ENCODE data around the gene C3orf18. TPM values are rescaled to one million over a fixed set of nuclear protein-coding genes. Genes with fewer than 3 reads are reported as not detected.

The C3orf18 gene
- total RNA-seq, 1 donor from 2014 or later, result 7.2 TPM

- Histone ChIP-seq H3K4me2 (ENCODE audit: low read length) (peak within 1 kb of the TSS; percentile 87), H3K9me3 (ENCODE audit: insufficient read depth, low read depth, low read length) (no peaks in the 10 kb centered on the region), H3K4me1 (ENCODE audit: insufficient read depth, low read length) (peaks cover 5% of the 10 kb centered on the region), H3K79me2 (ENCODE audit: insufficient read depth, low read length) (peaks cover 9% of the 10 kb centered on the region), H3K27ac (ENCODE audit: low read depth, low read length) (peak within 1 kb of the TSS; percentile 85), H3K4me3 (ENCODE audit: insufficient read depth, low read depth, low read length) (peak within 1 kb of the TSS; percentile 98), H4K20me1 (ENCODE audit: insufficient read depth, low read length) (no peaks in the 10 kb centered on the region), H3K27me3 (ENCODE audit: insufficient read depth, low read length) (no peaks in the 10 kb centered on the region), H3K36me3 (ENCODE audit: insufficient read depth, low read length) (no peaks in the 10 kb centered on the region), H2AFZ (ENCODE audit: low read depth, low read length) (peak within 1 kb of the TSS; percentile 89), H3K9ac (ENCODE audit: low read length) (peak within 1 kb of the TSS; percentile 98)
- H3K36me3 Mint-ChIP-seq (ENCODE audit: low read depth, unreplicated experiment), result peaks cover 7% of the 10 kb centered on the region
- peaks cover 6% of the 10 kb centered on the region for H3K27me3 Mint-ChIP-seq (ENCODE audit: low read depth, unreplicated experiment)
- FAIRE-seq (no peak), DNase-seq (ENCODE audit: low read depth) (peak; percentile 84)
- TF ChIP-seq EZH2 (IDR thresholded peaks at IDR 0.05; ENCODE audit: insufficient read depth, low read length), result no peak
- TF ChIP-seq CTCF (IDR thresholded peaks at IDR 0.05; ENCODE audit: insufficient read depth, low read depth, low read length), result no peak
- H3K9me3 Mint-ChIP-seq (ENCODE audit: unreplicated experiment), result no peaks in the 10 kb centered on the region
- H3K4me1 Mint-ChIP-seq (ENCODE audit: low read depth, unreplicated experiment), result peaks cover 7% of the 10 kb centered on the region
- peak within 1 kb of the TSS; percentile 99 for H3K4me3 Mint-ChIP-seq (ENCODE audit: unreplicated experiment)
- peak within 1 kb of the TSS; percentile 91 for H3K27ac Mint-ChIP-seq (ENCODE audit: unreplicated experiment)
Observed at GRCh38 chr3:50568947-50569749, 1.6 kb upstream of the C3orf18 start, which contains the start of gene HEMK1. TSS of gene HEMK1 (plus strand) at chr3:50569522. CDS start at chr3:50571105, 1,583 bp downstream.

GRCh38 chr3:50567011-50567385, 549 bp downstream of the C3orf18 start:
- FAIRE-seq, result no peak
- peak overlapping the region; percentile 76 for H3K4me3 Mint-ChIP-seq (ENCODE audit: unreplicated experiment)

More at GRCh38 chr3:50567011-50567385, 549 bp downstream of the C3orf18 start:
- Mint-ChIP-seq H3K36me3 (ENCODE audit: low read depth, unreplicated experiment) (peaks cover 3% of the 10 kb centered on the region), H3K4me1 (ENCODE audit: low read depth, unreplicated experiment) (peaks cover 12% of the 10 kb centered on the region), H3K27ac (ENCODE audit: unreplicated experiment) (no peak overlapping the region), H3K9me3 (ENCODE audit: unreplicated experiment) (no peaks in the 10 kb centered on the region), H3K27me3 (ENCODE audit: low read depth, unreplicated experiment) (peaks cover 6% of the 10 kb centered on the region)
- Histone ChIP-seq H2AFZ (ENCODE audit: low read depth, low read length) (peak overlapping the region; percentile 84), H3K9me3 (ENCODE audit: insufficient read depth, low read depth, low read length) (no peaks in the 10 kb centered on the region), H3K4me3 (ENCODE audit: insufficient read depth, low read depth, low read length) (peak overlapping the region; percentile 53), H3K27ac (ENCODE audit: low read depth, low read length) (no peak overlapping the region), H3K27me3 (ENCODE audit: insufficient read depth, low read length) (no peaks in the 10 kb centered on the region), H3K4me2 (ENCODE audit: low read length) (peak overlapping the region; percentile 84), H3K36me3 (ENCODE audit: insufficient read depth, low read length) (no peaks in the 10 kb centered on the region), H4K20me1 (ENCODE audit: insufficient read depth, low read length) (no peaks in the 10 kb centered on the region), H3K9ac (ENCODE audit: low read length) (peak overlapping the region; percentile 65), H3K79me2 (ENCODE audit: insufficient read depth, low read length) (peaks cover 9% of the 10 kb centered on the region), H3K4me1 (ENCODE audit: insufficient read depth, low read length) (peaks cover 8% of the 10 kb centered on the region)
- TF ChIP-seq EZH2 (IDR thresholded peaks at IDR 0.05; ENCODE audit: insufficient read depth, low read length) (no peak), CTCF (IDR thresholded peaks at IDR 0.05; ENCODE audit: insufficient read depth, low read depth, low read length) (no peak)
- no peak for DNase-seq (ENCODE audit: low read depth)
